ENCODE results near the gene TMEM266.
"Not testable (repeated sequence)": the region's sequence is repeated elsewhere in the genome, so short reads cannot be mapped to it uniquely, and the experiment has no call there.

Gene TMEM266

DNA sequence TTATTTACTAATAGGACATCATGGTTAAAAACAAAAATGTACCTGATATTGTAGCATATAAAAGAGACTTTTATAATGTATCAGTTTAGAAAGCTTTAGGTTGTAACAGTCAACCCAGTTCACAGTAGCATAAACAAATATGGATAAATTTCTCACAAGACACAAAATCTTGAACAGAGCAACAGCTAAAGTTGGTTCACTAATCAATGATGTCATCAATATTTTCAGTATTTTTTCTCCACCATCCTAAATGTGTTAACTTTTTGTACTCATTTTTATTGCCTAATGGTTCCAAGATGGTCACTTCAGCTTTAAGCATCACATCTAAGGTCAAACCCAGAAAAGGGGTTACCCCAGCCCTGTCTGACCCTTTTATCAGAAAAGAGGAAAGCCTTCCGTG, 26.3 kb upstream of the TMEM266 start:
- DNase-seq = no peak
- no peak overlapping the region for H3K4me3 ChIP-seq (ENCODE audit: low read depth, low read length)
- H3K36me3 ChIP-seq = no peaks in the 10 kb centered on the region
- H3K4me1 ChIP-seq = no peaks in the 10 kb centered on the region
- TF ChIP-seq CTCF (IDR thresholded peaks at IDR 0.05; ENCODE audit: low read depth, low read length) = no peak
- H3K9me3 ChIP-seq = no peaks in the 10 kb centered on the region
- H3K27me3 ChIP-seq = peaks cover 15% of the 10 kb centered on the region

- no peak overlapping the region for H3K4me3 ChIP-seq (ENCODE audit: low read depth, low read length)
- no peaks in the 10 kb centered on the region for H3K36me3 ChIP-seq
- no peaks in the 10 kb centered on the region for H3K4me1 ChIP-seq
- DNase-seq = no peak
- no peaks in the 10 kb centered on the region for H3K9me3 ChIP-seq
- peaks cover 15% of the 10 kb centered on the region for H3K27me3 ChIP-seq
- no peak for TF ChIP-seq CTCF (IDR thresholded peaks at IDR 0.05; ENCODE audit: low read depth, low read length)
Measured at GRCh38 chr15:76034111-76034510, 25.7 kb upstream of the TMEM266 start.

GRCh38 chr15:76035593-76035992, 24.2 kb upstream of the TMEM266 start:
- no peak overlapping the region for H3K4me3 ChIP-seq (ENCODE audit: low read depth, low read length)
- H3K36me3 ChIP-seq = no peaks in the 10 kb centered on the region
- peaks cover 5% of the 10 kb centered on the region for H3K27me3 ChIP-seq
- H3K9me3 ChIP-seq = no peaks in the 10 kb centered on the region
- H3K4me1 ChIP-seq = no peaks in the 10 kb centered on the region
- TF ChIP-seq CTCF (IDR thresholded peaks at IDR 0.05; ENCODE audit: low read depth, low read length) = no peak
- DNase-seq = no peak

- no peaks in the 10 kb centered on the region for H3K4me1 ChIP-seq
- H3K9me3 ChIP-seq = no peaks in the 10 kb centered on the region
- H3K36me3 ChIP-seq = no peaks in the 10 kb centered on the region
- peaks cover 9% of the 10 kb centered on the region for H3K27me3 ChIP-seq
- TF ChIP-seq CTCF (IDR thresholded peaks at IDR 0.05; ENCODE audit: low read depth, low read length) = no peak
- H3K4me3 ChIP-seq (ENCODE audit: low read depth, low read length) = no peak overlapping the region
- no peak for DNase-seq
Measured at GRCh38 chr15:76038512-76038911, 21.3 kb upstream of the TMEM266 start.

GRCh38 chr15:76054201-76054600, 5.6 kb upstream of the TMEM266 start:
- not testable (repeated sequence) for H3K4me1 ChIP-seq; H3K36me3 ChIP-seq; H3K9me3 ChIP-seq; H3K4me3 ChIP-seq (ENCODE audit: low read depth, low read length); DNase-seq
- H3K27me3 ChIP-seq = peaks cover 75% of the 10 kb centered on the region

DNA sequence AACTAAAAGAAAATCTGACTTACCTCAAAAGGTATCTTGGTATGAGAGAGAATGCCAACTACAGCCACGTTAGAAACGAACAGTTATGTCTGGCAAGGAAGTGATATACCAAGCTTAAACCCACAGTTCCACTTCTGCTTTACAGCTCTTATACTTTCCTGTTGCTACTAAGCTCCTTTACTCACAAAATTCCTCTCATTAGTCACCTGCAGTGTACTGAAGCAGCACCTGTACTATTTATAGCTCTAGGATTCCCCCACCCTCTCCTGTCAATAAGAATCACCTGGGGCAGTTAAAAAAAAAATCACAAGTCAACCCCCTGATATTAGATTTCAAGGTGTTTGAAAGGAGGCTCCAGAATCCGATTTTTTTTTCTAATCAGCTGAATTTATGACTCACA, 2.9 kb upstream of the TMEM266 start:
- Histone ChIP-seq H3K4me3 (ENCODE audit: low read depth, low read length) (no peak overlapping the region), H3K9me3 (no peaks in the 10 kb centered on the region), H3K36me3 (no peaks in the 10 kb centered on the region), H3K4me1 (no peaks in the 10 kb centered on the region; the same call in 1 of the 2 replicates), H3K27me3 (peaks cover 89% of the 10 kb centered on the region)
- TF ChIP-seq CTCF (IDR thresholded peaks at IDR 0.05; ENCODE audit: low read depth, low read length) = no peak
- no peak for DNase-seq
